Sigmoid colon (tissue), 4 donors: ENCODE data around the gene TRIM3.

Experiments used
- CTCF ChIP-seq, 4 experiments: fragments of 450-650 bp in 3 of 4; fragments of 200-600 bp in 1 of 4; IDR thresholded peaks; one replicate each; pipeline ENCODE4 v1.5.1; 2016 to 2019; ENCODE audit warnings: antibody characterized with exemption in 4 of 4, mild to moderate bottlenecking in 3 of 4, moderate library complexity in 2 of 4
- POLR2A ChIP-seq, 2 donors: fragments of 450-650 bp; IDR thresholded peaks; one replicate each; pipeline ENCODE4 v1.6.1; 2016; ENCODE audit warnings: antibody characterized with exemption in 2 of 2, mild to moderate bottlenecking in 2 of 2, moderate library complexity in 2 of 2
- POLR2AphosphoS5 ChIP-seq, 4 donors: sonication (generic); formaldehyde crosslinking; IDR thresholded peaks; one replicate each; pipeline ENCODE4 v1.6.1; 2017; ENCODE audit warnings: antibody characterized with exemption in 4 of 4

DNA sequence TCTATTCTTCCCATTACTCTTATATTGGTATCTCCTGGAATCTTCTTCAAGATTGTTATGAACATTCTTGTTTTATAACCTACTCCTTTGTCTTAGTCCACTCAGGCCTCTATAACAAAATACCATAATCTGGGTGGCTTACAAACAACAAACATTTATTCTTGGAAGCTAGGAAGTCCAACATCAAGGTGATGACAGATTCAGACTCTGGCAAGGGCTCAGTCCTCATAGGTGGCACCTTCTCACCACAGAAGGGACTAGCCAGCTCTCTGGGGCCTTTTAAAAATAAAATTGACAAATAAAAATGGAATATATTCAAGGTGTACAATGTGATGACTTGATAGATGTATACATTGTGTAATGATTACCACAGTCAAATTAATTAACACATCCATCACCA lies 43.1 kb upstream of the TRIM3 start:
- TF ChIP-seq POLR2AphosphoS5 (IDR thresholded peaks at IDR 0.05) (no peak), CTCF (IDR thresholded peaks at IDR 0.05) (no peak), POLR2A (IDR thresholded peaks at IDR 0.05) (no peak)
